IMR-90 (cell line): ENCODE data around the gene SDHD.
"Not testable (repeated sequence)": the region's sequence is repeated elsewhere in the genome, so short reads cannot be mapped to it uniquely, and the experiment has no call there.

Source experiments
- CHD1 ChIP-seq: IDR thresholded peaks from 2 replicates; pipeline ENCODE4 v1.6.1; 2012; ENCODE audit warnings: low read depth, low read length, improper control_type of control experiment
- CTCF ChIP-seq: conservative IDR thresholded peaks from 2 replicates; pipeline ENCODE4 v1.5.1; 2012; ENCODE audit warnings: mild to moderate bottlenecking, low read depth, low read length, improper control_type of control experiment
- ELK1 ChIP-seq: fragments of 150-350 bp; IDR thresholded peaks from 2 replicates; pipeline ENCODE4 v1.6.1; 2016; ENCODE audit warnings: low read depth, mild to moderate bottlenecking, low read length, moderate library complexity, borderline replicate concordance
- FOS ChIP-seq: fragments of 150-350 bp; IDR thresholded peaks from 2 replicates; pipeline ENCODE4 v1.6.1; 2016; ENCODE audit warnings: low read depth, low read length
- MAZ ChIP-seq: IDR thresholded peaks from 2 replicates; pipeline ENCODE4 v1.6.1; 2012; ENCODE audit warnings: low read depth, mild to moderate bottlenecking, low read length, improper control_type of control experiment, moderate library complexity, borderline replicate concordance
- MXI1 ChIP-seq: IDR thresholded peaks from 2 replicates; pipeline ENCODE4 v1.6.1; 2012; ENCODE audit warnings: low read depth, mild to moderate bottlenecking, low read length, moderate library complexity, borderline replicate concordance
- NFE2L2 ChIP-seq: fragments of 150-350 bp; IDR thresholded peaks from 2 replicates; pipeline ENCODE4 v1.6.1; 2016; ENCODE audit warnings: low read depth, mild to moderate bottlenecking, low read length
- POLR2A ChIP-seq: IDR thresholded peaks from 2 replicates; pipeline ENCODE4 v1.6.1; 2012; ENCODE audit warnings: mild to moderate bottlenecking, low read depth, low read length
- RAD21 ChIP-seq: IDR thresholded peaks from 2 replicates; pipeline ENCODE4 v1.6.1; 2012; ENCODE audit warnings: low read length, improper control_type of control experiment
- RFX5 ChIP-seq: IDR thresholded peaks from 2 replicates; pipeline ENCODE4 v1.8.0; 2012; ENCODE audit warnings: low read depth, mild to moderate bottlenecking, low read length, moderate library complexity
- SMC3 ChIP-seq: fragments of 150-350 bp; IDR thresholded peaks from 2 replicates; pipeline ENCODE4 v1.6.1; 2016; ENCODE audit warnings: low read depth, mild to moderate bottlenecking, antibody characterized with exemption, low read length, moderate library complexity

- not testable (repeated sequence) for TF ChIP-seq CTCF, FOS, POLR2A, CHD1, RAD21, MXI1, ELK1, RFX5, SMC3, NFE2L2, MAZ
These were observed 8.6 kb downstream of the SDHD start for GRCh38 chr11:112095302-112095701.
